Measurements from ENCODE around the gene CDC37L1. TPM values are rescaled to one million over a fixed set of nuclear protein-coding genes. Genes with fewer than 3 reads are reported as not detected.
A peak's percentile ranks its signal among the peaks of the same experiment; 100 is the strongest.

CDC37L1 gene
- 100 to 1,000 TPM in 1 of 4 donors, 10 to 100 TPM in 3; 61.4 to 101 (median 84.7) TPM for total RNA-seq

GRCh38 chr9:4679268-4680172, at the start of gene CDC37L1:
Gene CDC37L1, plus strand, starts transcription at chr9:4679569. Its CDS starts 199 bp downstream, at chr9:4679768.
- no peaks in the 10 kb centered on the region for H3K36me3 ChIP-seq
- peak within 1 kb of the TSS; percentile 82 to 91 for H3K4me3 ChIP-seq
- WGBS, 2 donors (ENCODE audit: low coverage in 1 of 2): 0% methylated on average over 36 to 38 of the region's 66 CpGs
- TF ChIP-seq POLR2A (IDR thresholded peaks at IDR 0.05) (peak; percentile 93 to 94), CTCF (IDR thresholded peaks at IDR 0.05) (peak; percentile 55 to 93 (median 78)), EP300 (IDR thresholded peaks at IDR 0.05) (no peak), POLR2AphosphoS5 (IDR thresholded peaks at IDR 0.05) (peak; percentile 96)
- peak; percentile 99 for ATAC-seq
- H3K9me3 ChIP-seq: no peaks in the 10 kb centered on the region
- no peaks in the 10 kb centered on the region for H3K27me3 ChIP-seq
- peak within 1 kb of the TSS; percentile 98 to 100 (median 98) for H3K27ac ChIP-seq
- H3K4me1 ChIP-seq: peaks cover 4 to 50% (median 4%) of the 10 kb centered on the region in 3 donors

- no peaks in the 10 kb centered on the region for H3K36me3 ChIP-seq
- no peak for ATAC-seq
- H3K27me3 ChIP-seq: no peaks in the 10 kb centered on the region
- 39 to 52% methylated on average over 2 of the region's 2 CpGs for WGBS, 2 donors (ENCODE audit: low coverage in 1 of 2)
- no peak overlapping the region for H3K27ac ChIP-seq
- no peaks in the 10 kb centered on the region for H3K4me1 ChIP-seq
- no peak overlapping the region for H3K4me3 ChIP-seq
- TF ChIP-seq CTCF (IDR thresholded peaks at IDR 0.05) (no peak), POLR2A (IDR thresholded peaks at IDR 0.05) (no peak)
- no peaks in the 10 kb centered on the region for H3K9me3 ChIP-seq
Measured at GRCh38 chr9:4630836-4631235, 48.5 kb upstream of the CDC37L1 start.

- no peaks in the 10 kb centered on the region for H3K36me3 ChIP-seq
- no peak overlapping the region for H3K4me3 ChIP-seq
- no peaks in the 10 kb centered on the region for H3K9me3 ChIP-seq
- no peak for TF ChIP-seq POLR2AphosphoS5 (IDR thresholded peaks at IDR 0.05)
- TF ChIP-seq POLR2A (IDR thresholded peaks at IDR 0.05): no peak
- TF ChIP-seq CTCF (IDR thresholded peaks at IDR 0.05): no peak
- TF ChIP-seq EP300 (IDR thresholded peaks at IDR 0.05): no peak
- no peak overlapping the region for H3K27ac ChIP-seq
- no peaks in the 10 kb centered on the region for H3K4me1 ChIP-seq
- H3K27me3 ChIP-seq: no peaks in the 10 kb centered on the region
- no peak for ATAC-seq
- 50 to 82% methylated on average over 2 of the region's 3 CpGs for WGBS, 2 donors (ENCODE audit: low coverage in 1 of 2)
Measured at GRCh38 chr9:4638968-4639367, 40.4 kb upstream of the CDC37L1 start.

GRCh38 chr9:4639420-4639819, 39.9 kb upstream of the CDC37L1 start:
- WGBS, 2 donors (ENCODE audit: low coverage in 1 of 2): 43 to 56% methylated on average over 2 of the region's 2 CpGs
- no peak overlapping the region for H3K27ac ChIP-seq
- no peak for ATAC-seq
- no peaks in the 10 kb centered on the region for H3K4me1 ChIP-seq
- H3K9me3 ChIP-seq: no peaks in the 10 kb centered on the region
- no peaks in the 10 kb centered on the region for H3K27me3 ChIP-seq
- H3K36me3 ChIP-seq: no peaks in the 10 kb centered on the region
- no peak overlapping the region for H3K4me3 ChIP-seq
- no peak for TF ChIP-seq POLR2AphosphoS5 (IDR thresholded peaks at IDR 0.05)
- TF ChIP-seq EP300 (IDR thresholded peaks at IDR 0.05): no peak
- no peak for TF ChIP-seq POLR2A (IDR thresholded peaks at IDR 0.05)
- no peak for TF ChIP-seq CTCF (IDR thresholded peaks at IDR 0.05)

GRCh38 chr9:4640027-4640426, 39.3 kb upstream of the CDC37L1 start:
- Histone ChIP-seq H3K36me3 (no peaks in the 10 kb centered on the region), H3K27me3 (no peaks in the 10 kb centered on the region), H3K27ac (no peak overlapping the region), H3K4me1 (no peaks in the 10 kb centered on the region), H3K4me3 (no peak overlapping the region), H3K9me3 (no peaks in the 10 kb centered on the region)
- TF ChIP-seq POLR2AphosphoS5 (IDR thresholded peaks at IDR 0.05) (no peak), CTCF (IDR thresholded peaks at IDR 0.05) (peak; percentile 20 to 66 (median 42))
- 39 to 50% methylated on average over 2 of the region's 2 CpGs for WGBS, 2 donors (ENCODE audit: low coverage in 1 of 2)
- ATAC-seq: no peak

All from gastroesophageal sphincter (tissue), 4 donors.